Measurements from ENCODE around the gene P2RY12. TPM values are rescaled to one million over a fixed set of nuclear protein-coding genes. Genes with fewer than 3 reads are reported as not detected.
"Not testable (repeated sequence)": the region's sequence is repeated elsewhere in the genome, so short reads cannot be mapped to it uniquely, and the experiment has no call there.

P2RY12 gene
- total RNA-seq, 1 experiment from 2014 or later: not detected

DNA sequence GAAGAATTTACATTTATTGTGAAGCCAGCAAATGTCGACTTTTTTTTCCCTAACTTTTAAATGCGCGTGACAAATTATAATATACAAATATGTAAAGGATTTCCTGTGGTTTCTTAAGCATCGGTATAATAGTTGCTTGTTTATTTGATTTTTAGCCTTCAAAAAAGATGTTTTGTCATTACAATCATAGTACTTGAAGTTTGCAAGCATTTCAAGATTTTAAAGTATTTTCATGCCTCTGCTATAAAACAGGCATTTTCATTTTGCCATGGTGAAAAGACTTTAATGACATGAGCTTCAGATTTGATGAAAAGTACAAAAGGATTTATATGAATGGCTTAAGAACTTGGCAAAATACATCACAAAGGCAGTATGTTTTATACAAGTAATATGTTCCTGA is 9.4 kb upstream of the P2RY12 start:
- no peak for DNase-seq (ENCODE audit: extremely low read depth, low read depth)

DNA sequence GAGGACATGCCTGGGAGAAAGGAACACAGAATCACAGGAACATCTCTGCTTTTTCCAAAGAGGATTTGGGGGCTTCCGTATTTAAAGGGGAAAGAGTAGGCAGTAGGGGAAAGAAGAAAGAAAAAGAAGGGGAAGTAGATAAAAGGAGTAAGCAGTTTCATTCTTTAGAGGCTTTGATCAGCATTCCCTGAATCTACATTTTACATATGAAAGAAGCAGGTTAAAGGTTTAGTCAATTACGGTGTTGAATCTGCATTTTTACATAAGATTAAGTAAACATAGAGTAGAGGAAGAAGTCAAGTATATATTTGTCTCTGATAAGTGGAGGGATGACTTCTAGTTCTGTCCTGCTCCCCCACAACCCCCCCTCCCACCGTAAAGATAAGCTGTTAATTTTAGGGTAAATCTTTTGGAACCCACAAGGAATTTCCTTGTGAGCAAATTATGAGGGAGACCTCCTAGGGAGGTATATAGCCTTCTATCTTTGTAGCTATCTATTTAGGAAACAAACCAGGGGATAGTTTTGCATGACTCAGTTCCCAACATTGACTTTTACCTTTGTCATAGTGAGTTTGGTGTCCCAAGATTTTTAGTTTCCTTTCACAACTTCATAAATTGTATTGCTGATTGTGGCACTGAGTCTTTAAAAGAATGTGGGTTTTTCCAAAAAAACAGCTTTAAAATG is 8.7 kb upstream of the P2RY12 start:
- no peak for DNase-seq (ENCODE audit: extremely low read depth, low read depth)

DNA sequence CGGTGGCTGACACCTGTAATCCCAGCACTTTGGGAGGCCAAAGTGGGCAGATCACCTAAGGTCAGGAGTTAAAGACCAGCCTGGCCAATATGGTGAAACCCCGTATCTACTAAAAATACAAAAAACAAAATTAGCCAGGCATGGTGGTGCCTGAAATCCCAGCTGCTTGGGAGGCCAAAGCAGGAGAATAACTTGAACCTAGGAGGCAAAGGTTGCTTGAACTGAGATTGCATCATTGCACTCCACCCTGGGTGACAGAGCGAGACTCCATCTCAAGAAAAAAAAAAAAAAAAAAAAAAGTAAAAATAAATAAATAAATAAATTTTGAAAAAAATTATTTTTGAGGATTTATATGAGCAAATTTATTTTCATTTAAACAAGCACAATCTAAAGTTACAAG is 7.6 kb upstream of the P2RY12 start:
- DNase-seq (ENCODE audit: extremely low read depth, low read depth): not testable (repeated sequence)

DNA sequence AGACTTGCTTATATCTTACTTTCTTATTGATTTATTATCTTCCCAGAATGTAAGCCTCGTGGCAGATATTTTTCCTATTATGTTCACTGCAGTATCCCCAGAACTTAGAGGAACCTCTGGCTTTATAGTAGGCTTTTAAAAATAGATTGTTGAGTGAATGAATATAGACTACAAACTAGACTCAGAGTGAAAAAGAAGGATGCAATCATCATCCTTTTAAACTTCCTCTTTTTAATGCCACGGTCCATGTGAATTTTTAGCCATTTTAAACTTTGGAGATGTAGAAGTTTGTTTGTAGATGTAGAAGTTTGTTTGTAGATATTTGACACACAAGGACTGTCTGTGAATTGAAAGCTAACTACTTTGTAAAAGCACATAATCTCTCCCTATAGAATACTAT is 7.2 kb upstream of the P2RY12 start:
- no peak for DNase-seq (ENCODE audit: extremely low read depth, low read depth)

DNA sequence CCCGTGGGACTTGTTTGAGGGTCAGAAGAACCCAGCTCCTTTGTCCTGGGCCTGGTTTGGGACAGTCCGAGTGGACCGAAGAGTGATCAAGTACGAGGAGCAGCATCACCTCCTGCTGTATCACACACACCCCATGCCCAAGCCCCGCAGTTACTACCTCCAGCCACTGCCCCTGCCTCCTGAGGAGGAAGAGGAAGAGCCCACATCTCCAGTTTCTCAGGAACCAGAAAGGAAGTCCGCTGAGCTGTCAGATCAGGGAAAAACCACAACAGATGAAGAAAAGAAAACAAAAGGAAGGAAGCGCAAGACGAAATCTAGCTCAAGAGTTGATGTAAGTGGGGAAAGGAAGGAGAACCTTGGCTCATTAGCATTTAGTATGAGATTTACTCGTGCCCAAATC is 3.3 kb upstream of the P2RY12 start:
- no peak for DNase-seq (ENCODE audit: extremely low read depth, low read depth)

DNA sequence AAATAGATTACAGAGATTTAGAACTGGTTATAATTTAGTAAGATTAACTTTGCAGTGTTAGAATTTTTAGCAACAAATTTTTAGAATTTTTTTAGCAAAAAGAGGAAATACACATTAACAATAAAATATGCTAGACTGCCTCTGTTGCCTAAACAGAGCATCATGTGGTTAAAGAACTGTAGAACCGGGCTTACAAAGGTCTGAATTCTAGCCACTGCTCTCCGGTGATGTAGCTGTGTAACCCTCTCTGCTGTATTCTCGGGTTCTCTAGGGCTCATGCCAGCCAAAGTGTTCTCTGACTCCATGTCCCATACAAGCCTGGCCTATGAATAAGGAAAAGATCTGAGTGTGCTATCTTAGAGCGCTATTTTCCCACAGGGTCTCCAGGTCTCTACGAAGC is 2.9 kb upstream of the P2RY12 start:
- no peak for DNase-seq (ENCODE audit: extremely low read depth, low read depth)

DNA sequence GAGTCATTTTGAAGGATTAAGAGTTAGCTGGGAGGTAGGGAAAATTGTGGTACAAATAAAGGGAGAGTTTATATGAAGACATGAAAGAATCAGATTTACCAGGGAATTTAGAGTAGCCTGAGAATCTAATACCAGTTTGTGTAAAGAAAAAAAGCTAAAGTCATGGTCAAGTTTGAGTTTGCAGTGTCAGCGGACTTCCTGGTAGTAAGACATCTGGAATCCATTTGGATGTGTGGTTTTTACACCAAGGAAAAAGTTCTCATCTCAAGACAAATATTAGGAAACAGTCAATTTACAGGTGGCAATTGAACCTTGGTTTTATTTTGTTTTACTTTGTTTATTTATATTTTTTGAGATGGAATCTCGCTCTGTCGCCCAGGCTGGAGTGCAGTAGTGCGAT is 1.5 kb upstream of the P2RY12 start:
- DNase-seq (ENCODE audit: extremely low read depth, low read depth): no peak

DNA sequence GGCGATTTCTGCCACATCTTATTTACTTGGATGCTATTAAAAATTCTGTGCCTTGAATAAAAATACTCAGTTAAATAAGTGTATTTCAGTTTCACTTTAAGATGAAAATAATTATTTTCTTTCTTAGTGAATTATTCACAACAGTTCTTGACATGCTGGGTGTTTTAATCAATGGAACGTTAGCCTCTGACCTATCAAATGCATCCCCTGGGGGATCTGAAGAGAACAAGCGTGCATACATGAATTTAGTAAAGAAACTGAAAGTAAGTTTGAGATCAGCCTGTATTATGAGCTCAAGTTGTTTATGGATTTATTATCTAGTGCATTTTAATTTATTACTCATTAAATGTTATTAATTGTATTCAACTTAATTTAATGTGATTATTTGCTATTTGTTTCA is 597 bp downstream of the P2RY12 start:
- DNase-seq (ENCODE audit: extremely low read depth, low read depth): no peak

DNA sequence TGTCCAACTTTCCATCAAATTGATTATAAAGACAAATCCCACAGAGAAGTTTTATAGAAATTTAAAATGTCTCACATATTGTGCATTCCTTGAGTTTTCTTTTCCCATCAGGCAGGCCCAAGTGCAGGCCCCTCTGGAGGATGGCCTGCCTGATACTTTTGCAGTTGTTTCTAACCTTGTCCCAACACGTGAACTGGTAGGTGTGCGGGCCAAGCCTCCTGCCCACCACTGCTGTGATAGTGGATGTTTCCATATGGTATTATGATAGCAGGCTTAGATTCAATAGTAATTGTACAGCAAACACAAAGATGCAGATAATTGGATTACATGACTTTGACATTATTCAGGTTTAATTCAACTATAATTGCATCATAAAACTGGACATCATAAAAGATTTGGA is 1.4 kb downstream of the P2RY12 start:
- DNase-seq (ENCODE audit: extremely low read depth, low read depth): no peak

DNA sequence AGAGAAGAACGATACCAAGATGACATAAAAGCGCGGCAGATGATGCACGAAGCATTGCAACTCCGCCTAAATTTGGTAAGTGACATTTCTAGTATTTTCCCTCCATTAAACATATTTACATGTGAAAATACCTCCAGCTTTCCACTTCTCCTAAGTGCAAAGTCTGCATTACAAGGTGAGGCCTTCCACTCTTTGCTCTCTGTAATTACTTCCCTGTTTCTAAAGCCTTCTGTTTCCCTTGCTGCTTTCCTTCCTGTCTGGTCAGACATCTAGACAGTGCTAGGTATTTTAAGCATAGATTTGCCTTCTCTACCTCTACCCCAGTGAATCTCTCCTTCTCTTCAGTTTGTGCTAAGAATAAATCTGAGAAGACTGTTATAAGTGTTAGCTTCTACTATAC is 1.9 kb downstream of the P2RY12 start:
- no peak for DNase-seq (ENCODE audit: extremely low read depth, low read depth)

DNA sequence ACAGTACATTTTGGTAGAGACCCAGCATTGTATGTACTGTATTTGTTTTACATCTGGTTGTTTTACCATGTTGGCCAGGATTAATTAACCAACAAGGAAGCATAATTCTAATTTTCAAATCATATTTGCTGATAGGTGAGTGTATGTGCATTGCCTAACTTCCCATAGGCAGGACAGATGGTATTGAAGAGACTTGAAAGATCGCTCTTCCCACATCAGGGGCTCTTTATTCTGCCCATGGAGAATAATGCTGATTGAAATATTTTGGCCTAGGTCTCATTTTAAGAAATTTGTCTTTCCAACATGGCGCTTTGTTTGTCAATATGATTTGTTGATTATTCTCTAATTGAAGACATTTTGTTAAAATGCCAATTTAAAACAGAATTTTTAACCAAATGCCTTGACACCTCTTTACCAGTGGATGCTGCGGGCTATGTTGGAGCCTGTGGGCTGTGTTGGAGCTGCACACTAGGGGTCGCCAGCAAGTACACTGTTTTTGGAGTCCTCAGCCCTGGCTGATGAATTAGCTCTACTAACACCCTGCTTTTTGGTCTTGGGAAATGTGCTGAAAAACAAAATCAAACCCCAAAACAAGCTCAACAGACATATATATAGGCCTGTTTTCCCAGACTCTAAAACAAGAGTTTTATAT is 5.3 kb downstream of the P2RY12 start:
- DNase-seq (ENCODE audit: extremely low read depth, low read depth): peak; percentile 1

DNA sequence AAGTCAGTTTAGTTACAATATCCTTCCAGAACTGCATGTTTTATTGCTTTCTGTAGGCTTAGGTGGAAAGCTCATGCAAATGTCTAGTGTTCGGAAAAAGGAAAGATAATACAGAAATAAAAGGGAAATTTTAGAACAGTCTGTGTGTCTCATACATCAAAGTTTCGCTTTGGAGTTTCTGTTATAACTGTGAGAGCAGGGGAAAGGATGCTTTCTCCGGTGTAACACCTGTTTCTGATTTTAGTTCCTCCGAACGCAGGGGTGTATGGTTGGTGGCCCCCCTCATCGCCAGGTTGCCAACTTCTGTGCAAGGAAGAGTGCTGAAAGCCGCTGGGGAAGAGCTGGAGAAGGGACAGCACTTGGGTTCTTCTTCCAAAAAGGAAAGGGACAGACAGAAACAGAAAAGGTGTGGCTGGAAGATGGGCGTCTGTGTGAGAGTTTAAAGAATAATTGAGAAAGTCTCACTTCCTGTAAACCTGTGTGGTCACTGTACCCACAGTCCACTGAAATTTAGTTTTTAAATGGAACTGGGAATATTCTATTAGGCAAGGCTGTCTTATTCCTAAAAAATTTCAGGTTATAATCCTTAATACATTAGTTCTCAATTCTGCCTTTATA is 6.7 kb downstream of the P2RY12 start:
- DNase-seq (ENCODE audit: extremely low read depth, low read depth): no peak

DNA sequence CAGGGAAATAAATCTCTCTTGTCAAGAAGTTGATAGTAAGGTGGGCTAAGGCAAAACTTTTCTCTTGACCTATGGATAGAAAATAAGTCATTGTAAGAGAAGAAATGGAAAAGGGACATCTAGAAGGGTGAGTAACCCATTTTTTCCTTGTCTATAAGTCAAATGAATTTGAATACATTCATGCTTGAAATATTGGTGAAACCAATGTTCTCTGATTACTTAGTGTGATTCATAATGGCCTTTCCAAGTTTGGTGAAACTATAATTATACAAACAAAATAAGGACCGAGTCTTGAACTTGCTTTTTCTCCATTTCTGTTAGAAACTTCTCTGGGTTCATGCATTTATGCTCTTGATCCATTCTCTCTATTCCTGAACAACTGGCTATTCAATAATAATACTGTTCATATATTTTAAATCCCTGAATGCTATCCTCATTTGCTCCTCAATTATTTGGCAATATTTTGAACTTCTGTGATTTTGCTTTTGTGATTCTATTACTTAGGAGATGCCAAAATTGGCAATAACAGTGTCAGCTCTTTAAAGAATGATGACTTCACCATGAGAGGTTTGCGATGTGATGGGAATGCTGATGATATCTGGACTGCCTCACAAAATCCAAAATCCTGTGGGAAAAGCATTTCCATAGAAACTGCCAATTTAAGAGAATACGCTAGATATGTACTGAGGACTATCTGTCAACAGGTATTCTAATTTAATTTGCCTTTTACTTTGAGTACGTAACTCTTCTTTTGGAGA is 12.3 kb downstream of the P2RY12 start:
- DNase-seq (ENCODE audit: extremely low read depth, low read depth): no peak

DNA sequence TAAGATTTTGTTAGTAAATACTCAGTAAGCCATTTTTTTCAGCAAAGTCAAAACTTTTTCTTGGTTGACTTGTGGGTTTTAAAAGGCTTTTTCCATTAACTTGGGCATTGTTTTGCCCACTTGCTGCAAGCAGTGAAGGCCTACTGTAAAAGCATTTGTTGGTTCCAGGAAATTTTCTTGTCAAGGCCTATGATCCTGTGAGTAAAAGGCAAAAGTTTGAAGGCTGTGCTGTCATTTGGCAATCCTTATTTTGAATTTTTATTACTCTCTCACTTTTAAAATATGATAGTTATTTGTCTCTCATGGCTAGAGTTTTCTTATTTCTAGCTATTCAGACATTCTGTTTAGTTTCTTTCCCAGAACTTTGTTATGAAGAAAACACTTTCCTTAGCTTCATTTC is 13.0 kb downstream of the P2RY12 start:
- no peak for DNase-seq (ENCODE audit: extremely low read depth, low read depth)

DNA sequence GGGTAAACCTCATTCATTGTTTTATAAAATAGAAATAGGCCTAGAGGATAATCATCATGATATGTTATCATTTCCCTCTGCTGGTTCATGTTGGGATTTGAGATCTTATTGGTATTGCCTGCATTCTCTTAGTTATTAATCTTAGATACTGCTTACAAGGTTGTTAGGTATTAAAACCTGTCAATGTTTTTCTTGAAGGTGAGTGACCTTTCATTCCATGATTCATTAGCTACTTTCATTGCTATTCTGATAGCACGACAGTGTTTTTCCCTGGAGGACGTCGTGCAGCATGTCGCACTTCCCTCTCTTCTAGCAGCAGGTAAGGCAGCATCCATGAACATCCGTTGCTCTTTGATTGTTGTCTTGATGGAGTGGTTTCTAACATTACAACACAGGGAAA is 17.1 kb downstream of the P2RY12 start:
- DNase-seq (ENCODE audit: extremely low read depth, low read depth): no peak

DNA sequence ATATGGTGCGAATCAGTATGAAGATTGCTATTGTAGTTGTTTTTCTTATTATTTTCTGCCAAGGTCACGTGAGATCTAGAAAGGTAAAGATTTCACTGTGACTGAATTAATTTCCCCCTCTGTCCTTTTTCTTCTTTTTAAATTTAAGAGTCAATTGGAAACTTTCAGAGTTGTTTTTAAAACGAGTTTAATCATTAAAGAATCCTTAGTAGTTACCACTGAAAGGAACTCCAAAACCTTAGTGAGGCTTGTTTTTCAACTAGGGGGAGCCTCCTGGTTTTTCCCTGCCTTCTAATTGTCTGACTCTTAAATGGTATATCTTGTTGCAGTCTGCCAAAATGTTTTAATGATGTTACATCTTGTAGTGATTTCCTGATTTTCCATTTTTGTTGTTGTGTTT is 17.6 kb downstream of the P2RY12 start:
- DNase-seq (ENCODE audit: extremely low read depth, low read depth): no peak

DNA sequence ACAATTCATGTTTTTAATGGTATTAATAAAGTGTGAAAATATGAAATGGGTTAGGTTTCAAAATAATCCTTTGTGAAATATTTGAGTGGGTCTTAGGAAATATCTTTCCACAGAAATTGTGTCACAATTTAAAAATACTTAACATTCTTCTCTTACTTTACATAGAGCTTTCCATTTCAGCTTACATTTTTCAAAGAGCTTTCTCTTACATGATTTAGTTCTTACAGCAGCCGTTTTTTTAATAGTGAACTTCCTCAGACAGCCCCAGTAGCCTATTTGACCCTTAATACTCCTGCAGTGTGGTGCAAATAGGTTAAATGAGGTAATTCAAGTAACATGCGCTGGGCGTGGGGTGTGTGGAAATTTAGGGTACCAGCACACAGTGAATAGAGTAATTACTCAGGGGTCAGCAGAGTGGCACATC is 21.8 kb downstream of the P2RY12 start:
- DNase-seq (ENCODE audit: extremely low read depth, low read depth): no peak

DNA sequence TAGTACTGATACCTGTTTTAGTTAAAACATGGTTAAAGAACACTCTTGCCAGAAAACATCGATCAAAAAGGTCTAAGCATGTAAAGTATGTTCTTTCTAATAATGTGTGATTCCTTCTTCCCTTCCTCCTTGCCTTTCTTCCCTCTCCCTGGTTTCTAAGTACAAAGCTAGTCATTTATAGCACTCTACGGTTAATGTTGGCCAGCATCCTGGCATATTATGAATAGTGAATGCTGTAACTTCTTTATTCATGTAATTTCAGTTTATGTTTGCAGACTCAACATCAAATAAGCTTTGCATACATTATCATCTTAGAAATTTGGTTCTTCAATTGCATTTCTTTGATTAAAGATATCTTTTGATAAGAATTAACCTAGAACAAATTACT is 27.1 kb downstream of the P2RY12 start:
- DNase-seq (ENCODE audit: extremely low read depth, low read depth): no peak

DNA sequence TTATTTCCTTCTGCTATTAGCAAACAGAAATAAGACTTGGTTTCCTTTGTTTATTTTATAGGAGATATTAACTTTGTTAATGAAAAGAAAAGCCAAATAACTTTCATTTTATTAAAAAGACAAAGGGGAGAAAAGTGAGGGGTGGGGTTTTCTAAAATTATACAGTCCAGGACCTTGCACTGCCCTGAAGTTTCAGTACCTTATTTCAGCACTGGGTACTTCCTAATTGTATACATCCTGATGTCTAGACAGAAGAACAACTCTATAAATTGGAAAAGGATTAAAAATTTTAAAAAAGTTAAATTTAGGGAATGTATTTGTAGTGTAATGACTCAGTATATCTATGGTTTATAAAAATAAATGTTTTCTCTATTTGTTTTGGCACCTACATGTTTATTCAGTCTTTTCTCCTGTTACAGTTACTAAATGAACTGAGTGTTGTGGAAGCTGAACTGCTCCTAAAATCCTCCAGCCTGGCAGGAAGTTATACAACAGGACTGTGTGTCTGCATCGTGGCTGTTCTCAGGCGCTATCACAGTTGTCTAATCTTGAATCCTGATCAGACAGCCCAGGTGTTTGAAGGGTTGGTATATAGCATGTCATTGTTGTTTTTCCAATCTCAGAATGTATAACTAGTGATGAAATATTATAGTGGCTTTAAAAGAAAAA is 27.6 kb downstream of the P2RY12 start:
- no peak for DNase-seq (ENCODE audit: extremely low read depth, low read depth)

DNA sequence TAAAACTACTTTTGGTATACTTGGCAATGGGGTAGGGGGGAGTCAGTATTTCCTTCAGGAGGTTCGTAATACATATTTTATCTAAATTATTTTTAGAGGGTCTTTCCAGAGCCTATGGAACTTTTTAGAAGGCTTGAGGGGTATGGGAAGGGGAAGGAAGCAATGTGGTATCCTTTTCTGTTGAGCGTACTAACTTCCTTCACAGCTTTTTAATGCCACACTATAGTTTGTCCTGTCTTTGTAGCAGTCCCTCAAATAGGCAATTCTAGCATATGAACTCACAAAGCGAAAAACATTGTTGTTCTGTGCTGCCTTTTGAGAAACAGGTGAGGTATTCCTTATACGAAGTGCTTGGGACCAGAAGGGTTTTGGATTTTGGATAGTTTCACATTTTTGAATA is 32.9 kb downstream of the P2RY12 start:
- no peak for DNase-seq (ENCODE audit: extremely low read depth, low read depth)

DNA sequence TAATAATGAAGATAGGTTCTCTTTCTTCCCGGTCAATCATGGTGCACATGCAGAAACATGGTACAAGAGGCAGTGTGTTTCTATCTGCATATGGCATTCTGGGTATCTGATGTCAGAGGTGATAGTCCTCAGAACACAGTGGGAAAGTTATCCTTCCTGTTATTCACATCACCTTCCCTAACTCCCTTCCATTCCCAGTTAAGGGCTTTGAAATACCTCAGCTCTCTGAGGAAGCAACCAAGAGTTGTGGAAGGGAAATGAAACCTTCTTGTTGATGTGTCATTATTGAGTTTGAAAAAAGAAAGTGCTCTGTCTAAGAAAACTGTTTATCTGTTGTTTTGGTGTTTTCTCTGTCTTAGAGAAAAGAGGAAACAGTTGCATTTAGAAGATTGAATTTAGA is 33.3 kb downstream of the P2RY12 start:
- DNase-seq (ENCODE audit: extremely low read depth, low read depth): no peak

Measured in NCI-H460 (cell line).